IMR-90 (cell line): Measurements from ENCODE around the gene NANOG. TPM values are rescaled to one million over a fixed set of nuclear protein-coding genes. Genes with fewer than 3 reads are reported as not detected.
"Not testable (repeated sequence)": the region's sequence is repeated elsewhere in the genome, so short reads cannot be mapped to it uniquely, and the experiment has no call there.

ENCODE experiments used
- ATAC-seq: fragments of 200-7000 bp; cut with Tn5 transposase; 2 replicates; pipeline ENCODE4 v1.9.1; 2020; ENCODE audit warnings: low read depth, mild to moderate bottlenecking, moderate library complexity
- BruUV-seq: library from RNA; stranded (reverse); fragments of 400-500 nt; replicated peaks from 2 replicates; lab custom pipeline; 2021; lab: Mats Ljungman, UMichigan
- CTCF ChIA-PET: fragments of 300-600 bp; formaldehyde crosslinking; extraction: SDS; loops from one replicate; lab custom pipeline; 2021; ENCODE audit warnings: antibody characterized with exemption; lab: Yijun Ruan, JAX
- POLR2A ChIA-PET: fragments of 300-600 bp; sonication (Branson Sonifier 250); formaldehyde crosslinking; loops from one replicate; lab custom pipeline; 2022; ENCODE audit warnings: antibody characterized with exemption; ENCODE audit not compliant: unreplicated experiment; lab: Charles Lee
- DNase-seq: peaks from one replicate; pipeline ENCODE4 v3.0.0; 2013
- H2AFZ ChIP-seq: replicated peaks from 2 replicates; pipeline ENCODE3; 2013; ENCODE audit warnings: low read length, mild to moderate bottlenecking; ENCODE audit not compliant: poor library complexity
- H2AK5ac ChIP-seq: 2 replicates; pipeline ENCODE4 v1.6.1; 2013; ENCODE audit warnings: low read depth, low read length, inconsistent platforms
- H2AK9ac ChIP-seq: replicated peaks from 2 replicates; pipeline ENCODE3; 2013; ENCODE audit warnings: mild to moderate bottlenecking, low read depth, low read length, moderate library complexity; ENCODE audit not compliant: poor library complexity
- H2BK120ac ChIP-seq: 2 replicates; pipeline ENCODE4 v1.6.1; 2013; ENCODE audit warnings: low read depth, low read length, inconsistent platforms
- H2BK15ac ChIP-seq: 3 replicates; pipeline ENCODE4 v1.6.1; 2013; ENCODE audit warnings: low read depth, low read length, inconsistent platforms
- H2BK20ac ChIP-seq: 2 replicates; pipeline ENCODE4 v1.6.1; 2013; ENCODE audit warnings: low read depth, mild to moderate bottlenecking, inconsistent platforms, low read length, moderate library complexity
- H2BK5ac ChIP-seq: 2 replicates; pipeline ENCODE4 v1.6.1; 2013; ENCODE audit warnings: mild to moderate bottlenecking, low read depth, low read length, inconsistent platforms; ENCODE audit not compliant: poor library complexity, severe bottlenecking
- H3K14ac ChIP-seq: replicated peaks from 2 replicates; pipeline ENCODE4 v1.6.1; 2013; ENCODE audit warnings: low read depth, low read length, inconsistent platforms
- H3K18ac ChIP-seq: 2 replicates; pipeline ENCODE4 v1.6.1; 2013; ENCODE audit warnings: low read depth, low read length, control low read depth
- H3K23ac ChIP-seq: 2 replicates; pipeline ENCODE4 v1.6.1; 2013; ENCODE audit warnings: low read depth, low read length, inconsistent platforms
- H3K27ac ChIP-seq: 2 replicates; pipeline ENCODE4 v1.5.1; 2013; ENCODE audit warnings: mild to moderate bottlenecking, control low read depth, low read length; ENCODE audit not compliant: insufficient read depth
- H3K27me3 ChIP-seq: 2 replicates; pipeline ENCODE4 v1.6.1; 2013; ENCODE audit warnings: low read length; ENCODE audit not compliant: control insufficient read depth, insufficient read depth
- H3K36me3 ChIP-seq: 2 replicates; pipeline ENCODE4 v1.6.1; 2013; ENCODE audit warnings: low read length, mixed read lengths; ENCODE audit not compliant: control insufficient read depth, insufficient read depth
- H3K4ac ChIP-seq: 2 replicates; pipeline ENCODE4 v1.6.1; 2013; ENCODE audit warnings: low read depth, low read length, inconsistent platforms
- H3K4me1 ChIP-seq: 2 replicates; pipeline ENCODE4 v1.6.1; 2013; ENCODE audit warnings: low read length, mixed read lengths; ENCODE audit not compliant: control insufficient read depth, insufficient read depth
- H3K4me2 ChIP-seq: 2 replicates; pipeline ENCODE4 v1.6.1; 2013; ENCODE audit warnings: low read depth, mild to moderate bottlenecking, control low read depth, low read length, moderate library complexity
- H3K4me3 ChIP-seq: 2 replicates; pipeline ENCODE4 v1.5.1; 2013; ENCODE audit warnings: low read depth, mild to moderate bottlenecking, control low read depth, low read length, moderate library complexity; ENCODE audit not compliant: insufficient read depth
- H3K56ac ChIP-seq: 2 replicates; pipeline ENCODE4 v1.6.1; 2013; ENCODE audit warnings: low read length, inconsistent platforms; ENCODE audit not compliant: insufficient read depth; ENCODE audit errors: extremely low read depth
- H3K79me1 ChIP-seq, 2 experiments: 2 replicates each; pipeline ENCODE4 v1.6.1; 2013; ENCODE audit warnings: low read length in 2 of 2, inconsistent platforms in 1 of 2, low read depth in 1 of 2
- H3K9ac ChIP-seq: 2 replicates; pipeline ENCODE4 v1.6.1; 2013; ENCODE audit warnings: low read depth, low read length, control low read depth
- H3K9me1 ChIP-seq: 2 replicates; pipeline ENCODE4 v1.6.1; 2013; ENCODE audit warnings: low read length, inconsistent platforms; ENCODE audit not compliant: insufficient read depth
- H3K9me3 ChIP-seq: 2 replicates; pipeline ENCODE4 v1.6.1; 2013; ENCODE audit warnings: low read length; ENCODE audit not compliant: control insufficient read depth, insufficient read depth
- H4K20me1 ChIP-seq: 2 replicates; pipeline ENCODE4 v1.6.1; 2013; ENCODE audit warnings: low read length, inconsistent platforms; ENCODE audit not compliant: insufficient read depth
- H4K5ac ChIP-seq: 2 replicates; pipeline ENCODE4 v1.6.1; 2013; ENCODE audit warnings: mild to moderate bottlenecking, low read depth, low read length, control low read depth
- H4K8ac ChIP-seq, 2 experiments: 2 replicates each; pipeline ENCODE4 v1.6.1; 2013; ENCODE audit warnings: low read depth in 2 of 2, low read length in 2 of 2, control low read depth in 1 of 2, inconsistent platforms in 1 of 2
- H4K91ac ChIP-seq: 2 replicates; pipeline ENCODE4 v1.6.1; 2013; ENCODE audit warnings: low read depth, low read length, inconsistent platforms; ENCODE audit not compliant: insufficient read depth
- BHLHE40 ChIP-seq: fragments of 150-350 bp; IDR thresholded peaks from 2 replicates; pipeline ENCODE4 v1.6.1; 2016; ENCODE audit warnings: mild to moderate bottlenecking, low read depth, low read length
- MAZ ChIP-seq: IDR thresholded peaks from 2 replicates; pipeline ENCODE4 v1.6.1; 2012; ENCODE audit warnings: low read depth, mild to moderate bottlenecking, low read length, improper control_type of control experiment, moderate library complexity, borderline replicate concordance
- MXI1 ChIP-seq: IDR thresholded peaks from 2 replicates; pipeline ENCODE4 v1.6.1; 2012; ENCODE audit warnings: low read depth, mild to moderate bottlenecking, low read length, moderate library complexity, borderline replicate concordance
- NFE2L2 ChIP-seq: fragments of 150-350 bp; IDR thresholded peaks from 2 replicates; pipeline ENCODE4 v1.6.1; 2016; ENCODE audit warnings: low read depth, mild to moderate bottlenecking, low read length
- RFX5 ChIP-seq: IDR thresholded peaks from 2 replicates; pipeline ENCODE4 v1.8.0; 2012; ENCODE audit warnings: low read depth, mild to moderate bottlenecking, low read length, moderate library complexity
- WGBS, 2 experiments: methylation state at CpG; one replicate each; pipeline versions ENCODE4 v1.1.5 to v1.1.7; 2013; ENCODE audit warnings: missing lambda C conversion rate in 2 of 2; ENCODE audit not compliant: insufficient read length in 1 of 2; ENCODE audit errors: extremely low coverage in 2 of 2; 5-methylcytosine and 5-hydroxymethylcytosine counted together
- dilution Hi-C: fragments of 300-500 bp; cut with HindIII; formaldehyde crosslinking; loops from one replicate; pipeline ENCODE4 v1.14.3; 2018; ENCODE audit warnings: low sequenced_read_pairs; ENCODE audit not compliant: unreplicated experiment
- in situ Hi-C: fragments of 300-500 bp; cut with MboI; formaldehyde crosslinking; loops from 3 replicates; pipeline ENCODE4 v1.14.3; 2019; ENCODE audit warnings: low sequenced_read_pairs, inconsistent platforms, mixed read lengths
- intact Hi-C: fragments of 100-400 bp; cut with micrococcal nuclease; formaldehyde crosslinking; loops from 2 replicates; pipeline ENCODE4 v1.10.0; 2022
- polyA plus RNA-seq, 3 experiments: library from polyadenylated mRNA; depleted of rRNA; stranded (reverse); fragments of >200 nt; gene quantifications; 2 replicates each; pipeline ENCODE4 v1.2.3, GENCODE V29; 2012; ENCODE audit warnings: low replicate concordance in 1 of 3
- total RNA-seq: library from RNA; depleted of rRNA; stranded (reverse); fragments of >200 nt; gene quantifications from 2 replicates; pipeline ENCODE4 v1.2.3, GENCODE V29; 2012

The NANOG gene
- total and polyA plus RNA-seq, 2 of the 4 experiments (the other 2 are of a cell fraction), result not detected

DNA sequence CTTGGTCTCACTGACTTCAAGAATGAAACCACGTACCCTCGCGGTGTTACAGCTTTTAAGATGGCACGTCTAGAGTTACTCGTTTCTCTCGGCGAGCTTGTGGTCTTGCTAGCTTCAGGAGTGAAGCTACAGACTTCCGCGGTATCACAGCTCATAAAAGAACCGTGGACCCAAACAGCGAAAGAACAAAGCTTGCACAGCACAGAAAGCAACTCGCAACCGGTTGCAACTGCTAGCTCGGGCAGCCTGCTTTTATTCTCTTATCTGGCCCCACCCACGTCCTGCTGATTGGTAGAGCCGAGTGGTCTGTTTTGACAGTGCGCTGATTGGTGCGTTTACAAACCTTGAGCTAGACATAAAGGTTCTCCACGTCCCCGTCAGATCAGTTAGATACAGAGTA lies 37.8 kb upstream of the NANOG start:
- Histone ChIP-seq H2BK15ac (no peak overlapping the region), H2BK20ac (no peak overlapping the region), H3K36me3 (no peaks in the 10 kb centered on the region), H3K4ac (no peak overlapping the region), H2BK5ac (no peak overlapping the region), H3K4me3 (no peak overlapping the region), H2AFZ (no peak overlapping the region), H3K27ac (no peak overlapping the region), H3K4me2 (no peak overlapping the region), H3K9me1 (no peaks in the 10 kb centered on the region), H3K9me3 (peaks cover 9% of the 10 kb centered on the region), H3K56ac (no peak overlapping the region), H4K8ac (no peak overlapping the region), H3K79me1 (no peaks in the 10 kb centered on the region), H3K9ac (no peak overlapping the region), H3K4me1 (no peaks in the 10 kb centered on the region), H4K91ac (no peak overlapping the region), H4K5ac (no peak overlapping the region), H2AK9ac (no peak overlapping the region), H4K20me1 (no peaks in the 10 kb centered on the region), H2BK120ac (no peak overlapping the region), H2AK5ac (no peak overlapping the region), H3K14ac (no peak overlapping the region), H3K18ac (no peak overlapping the region), H3K27me3 (no peaks in the 10 kb centered on the region), H3K23ac (no peak overlapping the region)
- TF ChIP-seq NFE2L2 (no peak), MXI1 (no peak), MAZ (no peak), BHLHE40 (no peak), RFX5 (no peak)
- intact Hi-C loops (no loop called here), dilution Hi-C loops (no loop called here), in situ Hi-C loops (no loop called here)
- no peak for DNase-seq
- no peak for ATAC-seq
- CTCF ChIA-PET, result no interaction called here
- 73% methylated on average over 20 of the region's 20 CpGs; no CpG with 5 or more reads in 1 of the 2 experiments for WGBS, 2 experiments
- no TSS peak for BruUV-seq
- POLR2A ChIA-PET, result no interaction called here

DNA sequence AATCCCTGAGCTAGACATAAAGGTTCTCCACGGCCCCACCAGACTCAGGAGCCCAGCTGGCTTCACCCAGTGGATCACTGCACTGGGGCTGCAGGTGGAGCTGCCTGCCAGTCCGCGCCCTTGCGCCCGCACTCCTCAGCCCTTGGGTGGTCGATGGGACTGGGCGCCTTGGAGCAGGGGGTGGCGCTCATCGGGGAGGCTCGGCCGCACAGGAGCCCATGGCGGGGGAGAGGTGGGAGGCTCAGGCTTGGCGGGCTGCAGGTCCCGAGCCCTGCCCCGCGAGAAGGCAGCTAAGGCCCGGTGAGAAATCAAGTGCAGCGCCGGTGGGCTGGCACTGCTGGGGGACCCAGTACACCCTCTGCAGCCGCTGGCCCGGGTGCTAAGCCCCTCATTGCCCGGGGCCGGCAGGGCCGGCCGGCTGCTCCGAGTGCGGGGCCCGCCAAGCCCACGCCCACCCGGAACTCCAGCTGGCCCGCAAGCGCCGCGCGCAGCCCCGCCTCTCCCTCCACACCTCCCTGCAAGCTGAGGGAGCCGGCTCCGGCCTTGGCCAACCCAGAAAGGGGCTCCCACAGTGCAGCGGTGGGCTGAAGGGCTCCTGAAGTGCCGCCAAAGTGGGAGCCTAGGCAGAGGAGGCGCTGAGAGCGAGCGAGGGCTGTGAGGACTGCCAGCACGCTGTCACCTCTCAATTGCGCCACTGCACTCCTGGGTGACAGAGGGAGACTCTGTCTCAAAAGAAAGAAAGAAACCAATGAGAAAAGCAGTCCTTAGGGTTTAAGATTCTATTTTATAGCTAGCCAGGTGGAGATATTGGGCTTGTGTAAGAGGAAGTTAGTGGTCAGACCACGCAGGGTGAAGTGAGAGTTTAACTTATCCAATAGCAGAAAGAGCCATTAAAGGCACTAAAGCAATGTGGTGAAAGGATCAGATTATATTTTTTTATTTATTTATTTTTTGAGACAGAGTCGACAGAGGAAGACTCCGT lies 37.0 kb upstream of the NANOG start:
- WGBS, 2 experiments, result 100% methylated on average over 1 of the region's 48 CpGs; no CpG with 5 or more reads in 1 of the 2 experiments
- dilution Hi-C loops, result not testable (repeated sequence)

More for the DNA sequence above, 37.0 kb upstream of the NANOG start:
- H4K5ac ChIP-seq, in situ Hi-C loops, H2BK20ac ChIP-seq, H2BK120ac ChIP-seq, H3K4me2 ChIP-seq, H3K9ac ChIP-seq, H3K9me1 ChIP-seq, DNase-seq, BruUV-seq, H2BK15ac ChIP-seq, H3K18ac ChIP-seq, H3K9me3 ChIP-seq, H3K56ac ChIP-seq, H3K4me3 ChIP-seq, H3K27ac ChIP-seq, H4K91ac ChIP-seq, H2AK9ac ChIP-seq, H3K4me1 ChIP-seq, H4K20me1 ChIP-seq, H2AK5ac ChIP-seq, H2AFZ ChIP-seq, H3K36me3 ChIP-seq, H3K27me3 ChIP-seq, ATAC-seq, H3K79me1 ChIP-seq, CTCF ChIA-PET, H3K4ac ChIP-seq, H3K14ac ChIP-seq, intact Hi-C loops, H3K23ac ChIP-seq, H2BK5ac ChIP-seq, H4K8ac ChIP-seq: not testable (repeated sequence)
- POLR2A ChIA-PET, result interaction anchor here (0.6 kb wide), 1 partner anchor 31 kb away, joined by 4 read pairs; no protein-coding TSS in a partner anchor
